Measurements from ENCODE around the gene ALDH1L1. TPM values are rescaled to one million over a fixed set of nuclear protein-coding genes. Genes with fewer than 3 reads are reported as not detected.

Gene ALDH1L1
- 10 to 100 TPM in 2 of 4 donors, 1 to 10 TPM in 2; 5.9 to 32.2 (median 16.1) TPM for total RNA-seq

DNA sequence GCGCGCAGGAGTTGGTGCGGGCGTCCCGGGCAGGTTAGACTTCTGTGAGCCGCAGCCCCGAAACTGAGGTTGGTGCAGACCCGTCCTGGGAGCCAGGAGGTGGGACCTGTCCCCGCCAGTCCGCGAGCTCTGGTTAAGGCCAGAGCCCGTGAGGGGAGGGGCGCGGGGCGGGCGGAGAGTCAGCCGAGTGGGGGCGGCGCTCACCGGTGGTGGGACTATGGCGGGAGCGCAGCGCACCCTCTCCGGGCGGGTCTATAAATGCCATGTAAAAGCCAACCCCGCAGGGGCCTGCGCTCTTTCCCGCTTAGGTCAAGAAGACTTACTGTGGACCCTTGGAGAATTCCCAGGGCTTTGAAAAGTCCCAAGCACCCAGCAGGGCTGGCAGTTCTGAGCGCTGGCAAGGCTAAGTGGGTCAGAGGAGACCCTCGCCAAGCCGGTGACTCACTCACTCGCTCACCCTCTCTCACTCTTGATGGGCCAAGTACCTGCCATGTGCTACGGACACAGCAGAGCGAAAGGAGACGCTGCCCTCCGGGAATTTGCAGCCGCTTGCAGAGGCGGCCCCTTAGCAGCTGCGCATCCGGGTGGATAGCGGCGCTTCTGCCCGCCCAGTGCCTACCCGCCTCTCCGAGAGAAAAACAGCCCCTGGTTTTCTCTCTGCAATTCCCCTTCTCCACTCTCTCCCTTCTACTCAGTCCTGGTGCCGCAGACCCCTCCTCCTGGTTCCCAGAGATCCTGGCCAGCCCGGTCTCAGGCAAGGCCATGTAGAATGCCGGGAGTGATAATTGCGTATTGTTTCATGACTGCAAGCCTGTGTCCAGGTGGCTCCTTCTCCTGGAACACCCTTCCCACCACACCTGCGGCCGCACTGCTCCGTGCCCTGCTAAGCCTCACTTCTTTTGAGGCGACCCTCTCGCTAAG is at the start of gene ALDH1L1:
Gene ALDH1L1 (minus strand): TSS at position 110 of the 921 bp plus-strand sequence. CDS start 19,607 bp downstream, outside the sequence.
- in situ Hi-C loops (cut with MboI; ENCODE audit: low pct_ligation_motif_present in 1 of 4, low pct_unique_long_range_greater_than_20kb in 1 of 4, low sequenced_read_pairs in 3 of 4) (no loop called here), intact Hi-C loops (cut with DNase I; ENCODE audit: low total_unique reads) (no loop called here)
- 8 to 10% methylated on average over 2 to 53 of the region's 54 CpGs for WGBS, 2 donors (ENCODE audit: low coverage in 1 of 2)
- H3K27ac ChIP-seq = peak within 1 kb of the TSS; percentile 80 to 88 (median 83)
- H3K4me1 ChIP-seq = peaks cover 5 to 25% (median 17%) of the 10 kb centered on the region in 4 donors
- H3K9me3 ChIP-seq = no peaks in the 10 kb centered on the region
- no peaks in the 10 kb centered on the region for H3K36me3 ChIP-seq
- DNase-seq = peak; percentile 57
- TF ChIP-seq POLR2A (IDR thresholded peaks at IDR 0.05) (peak; percentile 44), EP300 (IDR thresholded peaks at IDR 0.05; ENCODE audit: low read depth) (peak; percentile 66), POLR2AphosphoS5 (IDR thresholded peaks at IDR 0.05) (peak; percentile 66 to 84 (median 81))
- TF ChIP-seq, protein P1, sequence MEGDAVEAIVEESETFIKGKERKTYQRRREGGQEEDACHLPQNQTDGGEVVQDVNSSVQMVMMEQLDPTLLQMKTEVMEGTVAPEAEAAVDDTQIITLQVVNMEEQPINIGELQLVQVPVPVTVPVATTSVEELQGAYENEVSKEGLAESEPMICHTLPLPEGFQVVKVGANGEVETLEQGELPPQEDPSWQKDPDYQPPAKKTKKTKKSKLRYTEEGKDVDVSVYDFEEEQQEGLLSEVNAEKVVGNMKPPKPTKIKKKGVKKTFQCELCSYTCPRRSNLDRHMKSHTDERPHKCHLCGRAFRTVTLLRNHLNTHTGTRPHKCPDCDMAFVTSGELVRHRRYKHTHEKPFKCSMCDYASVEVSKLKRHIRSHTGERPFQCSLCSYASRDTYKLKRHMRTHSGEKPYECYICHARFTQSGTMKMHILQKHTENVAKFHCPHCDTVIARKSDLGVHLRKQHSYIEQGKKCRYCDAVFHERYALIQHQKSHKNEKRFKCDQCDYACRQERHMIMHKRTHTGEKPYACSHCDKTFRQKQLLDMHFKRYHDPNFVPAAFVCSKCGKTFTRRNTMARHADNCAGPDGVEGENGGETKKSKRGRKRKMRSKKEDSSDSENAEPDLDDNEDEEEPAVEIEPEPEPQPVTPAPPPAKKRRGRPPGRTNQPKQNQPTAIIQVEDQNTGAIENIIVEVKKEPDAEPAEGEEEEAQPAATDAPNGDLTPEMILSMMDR (IDR thresholded peaks at IDR 0.05) = no peak
- H3K27me3 ChIP-seq = peaks cover 40% of the 10 kb centered on the region
- peak within 1 kb of the TSS; percentile 49 to 60 (median 52) for H3K4me3 ChIP-seq

DNA sequence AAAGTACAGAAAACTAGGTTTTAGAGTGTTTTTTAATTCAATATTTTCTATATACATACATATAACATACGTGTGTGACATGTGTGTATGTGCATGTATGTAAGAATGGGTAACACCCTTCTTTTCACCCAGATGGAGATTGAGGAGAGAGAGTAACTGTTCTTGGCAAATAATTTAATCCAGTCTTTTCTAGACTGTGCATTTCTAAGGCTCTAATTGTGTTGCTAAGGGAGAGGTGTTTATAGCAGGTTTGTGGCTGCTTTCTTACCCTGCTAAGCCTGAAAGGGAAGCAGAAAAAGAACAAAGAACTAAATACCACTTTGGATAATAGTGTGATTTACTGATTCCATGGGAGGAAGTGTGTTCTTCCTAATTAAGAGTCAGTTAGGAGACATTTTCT is 46.0 kb upstream of the ALDH1L1 start:
- Histone ChIP-seq H3K27me3 (peaks cover 4% of the 10 kb centered on the region), H3K27ac (no peak overlapping the region), H3K4me1 (no peaks in the 10 kb centered on the region), H3K4me3 (no peak overlapping the region), H3K36me3 (no peaks in the 10 kb centered on the region), H3K9me3 (peaks cover 0 to 7% of the 10 kb centered on the region in 2 donors)
- in situ Hi-C loops (cut with MboI; ENCODE audit: low pct_ligation_motif_present in 1 of 4, low pct_unique_long_range_greater_than_20kb in 1 of 4, low sequenced_read_pairs in 3 of 4) (no loop called here), intact Hi-C loops (cut with DNase I; ENCODE audit: low total_unique reads) (no loop called here)
- TF ChIP-seq, protein P1 (IDR thresholded peaks at IDR 0.05) = no peak
- 40 to 78% methylated on average over 1 of the region's 1 CpG for WGBS, 2 donors (ENCODE audit: low coverage in 1 of 2)
- DNase-seq = no peak

DNA sequence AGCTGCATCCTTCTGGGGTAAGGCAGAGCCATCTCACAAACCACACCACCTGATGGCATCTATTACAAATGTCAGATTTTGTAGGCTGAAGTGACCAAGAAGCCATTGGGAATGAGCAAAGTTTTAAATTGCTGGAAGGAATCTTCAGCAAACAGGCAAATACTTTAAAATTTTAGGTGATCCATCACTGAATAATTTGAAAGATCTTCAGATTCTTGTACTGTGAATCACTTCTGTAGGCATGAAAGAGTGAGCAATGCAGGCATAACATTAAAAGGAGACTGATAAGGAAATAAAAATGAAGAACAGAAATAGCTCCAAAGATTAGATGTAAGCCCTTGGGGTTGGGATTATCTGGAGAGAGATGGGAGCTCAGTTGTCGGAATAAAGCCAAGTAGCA is 36.0 kb upstream of the ALDH1L1 start:
- 91 to 96% methylated on average over 1 of the region's 1 CpG for WGBS, 2 donors (ENCODE audit: low coverage in 1 of 2)

More for the DNA sequence above, 36.0 kb upstream of the ALDH1L1 start:
- H3K27ac ChIP-seq = no peak overlapping the region
- H3K4me3 ChIP-seq = no peak overlapping the region
- no peaks in the 10 kb centered on the region for H3K9me3 ChIP-seq
- peaks cover 5 to 17% (median 8%) of the 10 kb centered on the region in 4 donors for H3K4me1 ChIP-seq
- H3K36me3 ChIP-seq = no peaks in the 10 kb centered on the region
- no peak for DNase-seq
- intact Hi-C loops (cut with DNase I; ENCODE audit: low total_unique reads) (no loop called here), in situ Hi-C loops (cut with MboI; ENCODE audit: low pct_ligation_motif_present in 1 of 4, low pct_unique_long_range_greater_than_20kb in 1 of 4, low sequenced_read_pairs in 3 of 4) (no loop called here)
- H3K27me3 ChIP-seq = peaks cover 77% of the 10 kb centered on the region
- TF ChIP-seq, protein P1 (IDR thresholded peaks at IDR 0.05) = no peak
- TF ChIP-seq POLR2A (IDR thresholded peaks at IDR 0.05) (no peak), EP300 (IDR thresholded peaks at IDR 0.05; ENCODE audit: low read depth) (no peak), POLR2AphosphoS5 (IDR thresholded peaks at IDR 0.05) (no peak)

Measured in transverse colon (tissue), 4 donors.